Kidney (tissue), 14 donors: ENCODE data around the gene SPACA9. TPM values are rescaled to one million over a fixed set of nuclear protein-coding genes. Genes with fewer than 3 reads are reported as not detected.

Experiments
- DNase-seq, 5 donors: peaks; one replicate each; pipeline ENCODE4 v3.0.0-alpha.2; 2013 to 2020
- FAIRE-seq: peaks from 2 replicates; lab custom pipeline; 2012; peaks lifted over from hg19 to GRCh38; lab: Jason Lieb, UNC
- H3K27ac ChIP-seq, 2 donors: one replicate each; pipeline ENCODE4 v1.7.0; 2013; ENCODE audit warnings: low read depth in 2 of 2, low read length in 2 of 2, inconsistent platforms in 1 of 2
- H3K27me3 ChIP-seq: one replicate; pipeline ENCODE4 v1.7.1; 2013; ENCODE audit warnings: low read length, inconsistent platforms; ENCODE audit not compliant: control insufficient read depth, insufficient read depth
- H3K36me3 ChIP-seq, 3 donors: one replicate each; pipeline versions ENCODE4 v1.7.0 to v1.7.1; 2013; ENCODE audit warnings: low read length in 3 of 3, control low read depth in 1 of 3, inconsistent platforms in 1 of 3; ENCODE audit not compliant: insufficient read depth in 3 of 3, control insufficient read depth in 2 of 3
- H3K4me1 ChIP-seq, 3 donors: one replicate each; pipeline versions ENCODE4 v1.7.0 to v1.7.1; 2013; ENCODE audit warnings: low read length in 3 of 3, inconsistent platforms in 1 of 3, low read depth in 1 of 3; ENCODE audit not compliant: control insufficient read depth in 2 of 3, insufficient read depth in 2 of 3
- H3K4me3 ChIP-seq, 3 donors: one replicate each; pipeline versions ENCODE4 v1.7.0 to v1.8.1; 2013; ENCODE audit warnings: low read length in 3 of 3, control low read depth in 1 of 3, inconsistent platforms in 1 of 3
- H3K9ac ChIP-seq, 3 donors: one replicate each; pipeline versions ENCODE4 v1.7.0 to v1.7.1; 2013; ENCODE audit warnings: low read length in 3 of 3, control low read depth in 1 of 3, inconsistent platforms in 1 of 3
- H3K9me3 ChIP-seq, 3 donors: one replicate each; pipeline versions ENCODE4 v1.7.0 to v1.7.1; 2013; ENCODE audit warnings: low read length in 3 of 3, control low read depth in 1 of 3, inconsistent platforms in 1 of 3; ENCODE audit not compliant: control insufficient read depth in 2 of 3, insufficient read depth in 1 of 3
- intact Hi-C: fragments of 100-400 bp; cut with DNase I; formaldehyde crosslinking; loops from one replicate; pipeline ENCODE4 v1.11.1; 2022
- polyA plus RNA-seq: library from polyadenylated mRNA; stranded (reverse); fragments of 350-450 nt; fragmentation: Illumina TruSeq; extraction: RNeasy Lipid Tissue Mini Kit (QIAGEN cat#74804); gene quantifications from one replicate; pipeline ENCODE4 v1.2.3, GENCODE V29; 2014; ENCODE audit warnings: low read depth, low replicate concordance; ENCODE audit not compliant: insufficient read depth
- total RNA-seq: library from RNA; stranded (reverse); fragmentation: NEBNext Ultra II Directional; extraction: Animal tissue kit (Norgen Biotek cat#: 25700); gene quantifications from one replicate; pipeline ENCODE4 v1.2.1, GENCODE V29; 2021
- TF ChIP-seq, protein P1 (sequence below): IDR thresholded peaks from 3 replicates; pipeline ENCODE4 v1.5.1; 2012; ENCODE audit warnings: mild to moderate bottlenecking, moderate library complexity, borderline replicate concordance; ENCODE audit not compliant: insufficient read depth; ENCODE audit errors: extremely low read depth
- donor health status: control.
- donor health status: control.
- donor health status: control.
- donor health status: control.
- donor health status: control.
- donor health status: DM: yes; HTN: yes; CAD: no.
- donor health status: Normal renal cell carcinoma (clear cell type).

SPACA9 gene
- total and polyA plus RNA-seq, 2 donors from 2014 or later, result 8.7 to 17.1 TPM

DNA sequence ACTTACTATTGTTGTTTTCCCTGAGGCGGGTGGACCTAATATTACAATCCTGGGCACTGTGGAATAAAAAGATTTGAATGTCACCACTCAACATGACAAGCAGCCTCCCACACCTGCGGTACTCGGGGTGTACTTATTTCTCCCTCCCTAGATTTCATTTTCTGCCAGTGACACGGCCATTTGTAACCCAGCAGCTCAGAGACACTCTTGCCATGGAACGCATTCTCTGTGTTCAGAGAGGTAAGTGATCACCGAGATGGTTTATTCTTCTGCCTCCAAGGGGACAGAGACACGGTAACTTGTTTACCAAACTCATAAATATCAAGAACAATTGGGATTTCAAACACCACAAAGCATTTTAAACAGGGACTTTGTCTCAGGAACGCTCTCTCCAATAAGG lies 11.8 kb upstream of the SPACA9 start:
- intact Hi-C loops, result no loop called here
- TF ChIP-seq, protein P1, sequence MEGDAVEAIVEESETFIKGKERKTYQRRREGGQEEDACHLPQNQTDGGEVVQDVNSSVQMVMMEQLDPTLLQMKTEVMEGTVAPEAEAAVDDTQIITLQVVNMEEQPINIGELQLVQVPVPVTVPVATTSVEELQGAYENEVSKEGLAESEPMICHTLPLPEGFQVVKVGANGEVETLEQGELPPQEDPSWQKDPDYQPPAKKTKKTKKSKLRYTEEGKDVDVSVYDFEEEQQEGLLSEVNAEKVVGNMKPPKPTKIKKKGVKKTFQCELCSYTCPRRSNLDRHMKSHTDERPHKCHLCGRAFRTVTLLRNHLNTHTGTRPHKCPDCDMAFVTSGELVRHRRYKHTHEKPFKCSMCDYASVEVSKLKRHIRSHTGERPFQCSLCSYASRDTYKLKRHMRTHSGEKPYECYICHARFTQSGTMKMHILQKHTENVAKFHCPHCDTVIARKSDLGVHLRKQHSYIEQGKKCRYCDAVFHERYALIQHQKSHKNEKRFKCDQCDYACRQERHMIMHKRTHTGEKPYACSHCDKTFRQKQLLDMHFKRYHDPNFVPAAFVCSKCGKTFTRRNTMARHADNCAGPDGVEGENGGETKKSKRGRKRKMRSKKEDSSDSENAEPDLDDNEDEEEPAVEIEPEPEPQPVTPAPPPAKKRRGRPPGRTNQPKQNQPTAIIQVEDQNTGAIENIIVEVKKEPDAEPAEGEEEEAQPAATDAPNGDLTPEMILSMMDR, result no peak
- DNase-seq (no peak), FAIRE-seq (no peak)
- Histone ChIP-seq H3K4me1 (no peaks in the 10 kb centered on the region), H3K4me3 (no peak overlapping the region), H3K27ac (no peak overlapping the region), H3K27me3 (no peaks in the 10 kb centered on the region), H3K36me3 (no peaks in the 10 kb centered on the region), H3K9ac (no peak overlapping the region), H3K9me3 (no peaks in the 10 kb centered on the region)

DNA sequence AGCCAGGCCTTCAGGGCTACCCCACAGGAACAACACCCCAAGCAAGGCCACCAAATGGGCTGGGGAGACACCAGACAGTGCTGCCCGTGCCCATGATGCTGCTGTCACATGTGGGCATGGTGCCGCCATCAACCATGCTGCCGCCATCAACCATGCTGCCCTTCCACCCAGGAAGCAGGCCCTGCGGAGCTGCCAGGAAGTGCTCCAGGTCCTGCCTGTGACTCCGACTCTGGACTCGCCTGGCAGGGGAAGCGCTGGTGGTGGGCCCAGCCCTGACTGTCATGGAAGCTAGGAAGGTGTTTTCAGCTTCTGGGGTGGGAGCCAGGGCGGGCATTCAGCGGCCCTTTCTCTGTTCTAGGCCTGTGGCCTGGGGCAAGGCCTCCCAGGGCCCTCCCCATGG lies 9.4 kb upstream of the SPACA9 start:
- H3K9me3 ChIP-seq, result no peaks in the 10 kb centered on the region
- H3K27me3 ChIP-seq, result no peaks in the 10 kb centered on the region
- no peak overlapping the region for H3K9ac ChIP-seq
- no peaks in the 10 kb centered on the region for H3K4me1 ChIP-seq
- FAIRE-seq (no peak), DNase-seq (no peak)
- no peak overlapping the region for H3K4me3 ChIP-seq
- TF ChIP-seq, protein P1, result no peak
- intact Hi-C loops, result no loop called here
- no peak overlapping the region for H3K27ac ChIP-seq
- H3K36me3 ChIP-seq, result no peaks in the 10 kb centered on the region

DNA sequence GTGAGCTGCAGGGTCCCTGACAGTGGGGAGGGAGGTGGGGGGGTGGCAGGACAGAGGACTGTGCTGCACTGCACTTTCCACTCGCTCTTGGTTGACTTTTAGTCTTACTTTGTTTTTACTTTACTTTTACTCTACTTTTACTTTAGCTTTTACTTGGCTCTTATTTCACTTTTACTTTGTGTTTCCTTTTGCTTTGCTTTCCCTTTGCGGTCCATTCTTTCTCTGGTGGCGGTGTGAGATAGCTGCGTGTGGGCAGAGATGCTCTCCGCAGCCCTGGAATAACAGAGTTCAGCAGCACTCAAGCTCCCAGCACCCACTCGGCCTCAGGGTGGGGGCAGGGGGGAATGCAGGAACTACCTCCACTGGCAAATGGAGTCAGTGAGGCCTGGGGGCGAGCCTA lies 5.3 kb upstream of the SPACA9 start:
- Histone ChIP-seq H3K4me1 (peaks cover 0 to 6% (median 0%) of the 10 kb centered on the region in 3 donors), H3K27me3 (no peaks in the 10 kb centered on the region), H3K9me3 (no peaks in the 10 kb centered on the region), H3K9ac (no peak overlapping the region), H3K27ac (no peak overlapping the region), H3K4me3 (no peak overlapping the region), H3K36me3 (no peaks in the 10 kb centered on the region)
- intact Hi-C loops, result no loop called here
- DNase-seq, result no peak
- TF ChIP-seq, protein P1, result no peak
- no peak for FAIRE-seq

DNA sequence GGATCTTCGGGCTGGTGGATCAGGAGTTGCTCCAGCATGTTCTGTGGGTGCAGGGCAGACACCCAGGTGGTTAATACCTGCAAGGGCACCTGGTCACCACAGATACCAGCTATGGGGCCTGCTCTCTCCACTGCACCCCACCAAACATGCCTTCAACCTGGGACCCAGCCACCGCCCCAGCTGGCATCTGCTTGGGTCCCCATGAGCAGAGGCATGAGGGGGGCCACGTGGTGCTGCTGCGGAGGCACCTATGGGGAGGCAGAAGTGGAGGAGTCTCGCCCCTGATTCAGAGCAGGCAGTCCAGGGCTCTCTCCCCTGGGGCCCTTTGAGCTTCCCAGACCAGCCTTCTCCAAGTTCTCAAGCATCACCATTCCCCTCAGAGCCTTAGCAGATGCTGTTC lies 3.5 kb upstream of the SPACA9 start:
- no peak overlapping the region for H3K4me3 ChIP-seq
- no peaks in the 10 kb centered on the region for H3K36me3 ChIP-seq
- intact Hi-C loops, result no loop called here
- no peak overlapping the region for H3K9ac ChIP-seq
- no peak for FAIRE-seq
- no peaks in the 10 kb centered on the region for H3K9me3 ChIP-seq
- no peak for DNase-seq
- H3K4me1 ChIP-seq, result peaks cover 0 to 9% (median 0%) of the 10 kb centered on the region in 3 donors
- H3K27ac ChIP-seq, result no peak overlapping the region
- TF ChIP-seq, protein P1, result no peak
- no peaks in the 10 kb centered on the region for H3K27me3 ChIP-seq
